ENCODE measurements around the gene DCTN3.

- TF ChIP-seq, protein P1, sequence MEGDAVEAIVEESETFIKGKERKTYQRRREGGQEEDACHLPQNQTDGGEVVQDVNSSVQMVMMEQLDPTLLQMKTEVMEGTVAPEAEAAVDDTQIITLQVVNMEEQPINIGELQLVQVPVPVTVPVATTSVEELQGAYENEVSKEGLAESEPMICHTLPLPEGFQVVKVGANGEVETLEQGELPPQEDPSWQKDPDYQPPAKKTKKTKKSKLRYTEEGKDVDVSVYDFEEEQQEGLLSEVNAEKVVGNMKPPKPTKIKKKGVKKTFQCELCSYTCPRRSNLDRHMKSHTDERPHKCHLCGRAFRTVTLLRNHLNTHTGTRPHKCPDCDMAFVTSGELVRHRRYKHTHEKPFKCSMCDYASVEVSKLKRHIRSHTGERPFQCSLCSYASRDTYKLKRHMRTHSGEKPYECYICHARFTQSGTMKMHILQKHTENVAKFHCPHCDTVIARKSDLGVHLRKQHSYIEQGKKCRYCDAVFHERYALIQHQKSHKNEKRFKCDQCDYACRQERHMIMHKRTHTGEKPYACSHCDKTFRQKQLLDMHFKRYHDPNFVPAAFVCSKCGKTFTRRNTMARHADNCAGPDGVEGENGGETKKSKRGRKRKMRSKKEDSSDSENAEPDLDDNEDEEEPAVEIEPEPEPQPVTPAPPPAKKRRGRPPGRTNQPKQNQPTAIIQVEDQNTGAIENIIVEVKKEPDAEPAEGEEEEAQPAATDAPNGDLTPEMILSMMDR (IDR thresholded peaks at IDR 0.05): no peak
- TF ChIP-seq POLR2AphosphoS5 (IDR thresholded peaks at IDR 0.05): no peak
- TF ChIP-seq POLR2A (IDR thresholded peaks at IDR 0.05): no peak
Measured at GRCh38 chr9:34600908-34601307, 19.4 kb downstream of the DCTN3 start.
